ENCODE data around the gene FSTL1. TPM values are rescaled to one million over a fixed set of nuclear protein-coding genes. Genes with fewer than 3 reads are reported as not detected.

FSTL1 gene
- total and polyA plus RNA-seq, 2 experiments from 2014 or later, result 50.8 to 258 TPM

DNA sequence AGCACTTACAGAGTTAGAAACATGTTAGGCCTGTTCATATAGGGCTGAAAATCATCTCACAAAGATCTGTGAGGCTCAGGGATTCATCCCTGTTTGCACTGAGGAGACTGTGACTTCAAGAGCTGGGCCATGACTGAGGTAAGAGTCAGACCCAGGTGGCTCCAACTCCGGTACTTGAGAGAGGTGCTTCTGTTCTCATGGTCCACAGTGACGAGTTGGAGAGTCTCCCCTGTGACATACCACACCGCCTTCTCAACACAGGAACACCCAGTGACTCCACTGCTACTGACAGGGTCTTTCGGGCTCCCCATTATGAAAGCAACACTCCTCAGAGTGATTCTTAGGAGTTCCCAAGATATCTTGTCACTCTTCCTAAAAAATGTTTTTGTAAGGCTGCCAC is 27.4 kb downstream of the FSTL1 start:
- TF ChIP-seq, protein P1, sequence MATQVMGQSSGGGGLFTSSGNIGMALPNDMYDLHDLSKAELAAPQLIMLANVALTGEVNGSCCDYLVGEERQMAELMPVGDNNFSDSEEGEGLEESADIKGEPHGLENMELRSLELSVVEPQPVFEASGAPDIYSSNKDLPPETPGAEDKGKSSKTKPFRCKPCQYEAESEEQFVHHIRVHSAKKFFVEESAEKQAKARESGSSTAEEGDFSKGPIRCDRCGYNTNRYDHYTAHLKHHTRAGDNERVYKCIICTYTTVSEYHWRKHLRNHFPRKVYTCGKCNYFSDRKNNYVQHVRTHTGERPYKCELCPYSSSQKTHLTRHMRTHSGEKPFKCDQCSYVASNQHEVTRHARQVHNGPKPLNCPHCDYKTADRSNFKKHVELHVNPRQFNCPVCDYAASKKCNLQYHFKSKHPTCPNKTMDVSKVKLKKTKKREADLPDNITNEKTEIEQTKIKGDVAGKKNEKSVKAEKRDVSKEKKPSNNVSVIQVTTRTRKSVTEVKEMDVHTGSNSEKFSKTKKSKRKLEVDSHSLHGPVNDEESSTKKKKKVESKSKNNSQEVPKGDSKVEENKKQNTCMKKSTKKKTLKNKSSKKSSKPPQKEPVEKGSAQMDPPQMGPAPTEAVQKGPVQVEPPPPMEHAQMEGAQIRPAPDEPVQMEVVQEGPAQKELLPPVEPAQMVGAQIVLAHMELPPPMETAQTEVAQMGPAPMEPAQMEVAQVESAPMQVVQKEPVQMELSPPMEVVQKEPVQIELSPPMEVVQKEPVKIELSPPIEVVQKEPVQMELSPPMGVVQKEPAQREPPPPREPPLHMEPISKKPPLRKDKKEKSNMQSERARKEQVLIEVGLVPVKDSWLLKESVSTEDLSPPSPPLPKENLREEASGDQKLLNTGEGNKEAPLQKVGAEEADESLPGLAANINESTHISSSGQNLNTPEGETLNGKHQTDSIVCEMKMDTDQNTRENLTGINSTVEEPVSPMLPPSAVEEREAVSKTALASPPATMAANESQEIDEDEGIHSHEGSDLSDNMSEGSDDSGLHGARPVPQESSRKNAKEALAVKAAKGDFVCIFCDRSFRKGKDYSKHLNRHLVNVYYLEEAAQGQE (IDR thresholded peaks at IDR 0.05; ENCODE audit: unreplicated experiment), result no peak
- TF ChIP-seq JUNB (IDR thresholded peaks at IDR 0.05; ENCODE audit: unreplicated experiment) (no peak), NANOG (IDR thresholded peaks at IDR 0.05; ENCODE audit: borderline replicate concordance) (no peak), ZNF114 (CRISPR knock-in tag; IDR thresholded peaks at IDR 0.05) (no peak), POLR2AphosphoS5 (IDR thresholded peaks at IDR 0.05; ENCODE audit: low read depth) (no peak), EZH2 (IDR thresholded peaks at IDR 0.05; ENCODE audit: low read depth, unreplicated experiment) (no peak), CREB1 (CRISPR knock-in tag; IDR thresholded peaks at IDR 0.05; ENCODE audit: low read depth) (no peak), EZH2phosphoT487 (IDR thresholded peaks at IDR 0.05; ENCODE audit: unreplicated experiment) (no peak), STAT1 (IDR thresholded peaks at IDR 0.05; ENCODE audit: unreplicated experiment) (no peak), ZNF331 (CRISPR knock-in tag; IDR thresholded peaks at IDR 0.05; ENCODE audit: low read depth) (no peak)
- TF ChIP-seq, protein P2, sequence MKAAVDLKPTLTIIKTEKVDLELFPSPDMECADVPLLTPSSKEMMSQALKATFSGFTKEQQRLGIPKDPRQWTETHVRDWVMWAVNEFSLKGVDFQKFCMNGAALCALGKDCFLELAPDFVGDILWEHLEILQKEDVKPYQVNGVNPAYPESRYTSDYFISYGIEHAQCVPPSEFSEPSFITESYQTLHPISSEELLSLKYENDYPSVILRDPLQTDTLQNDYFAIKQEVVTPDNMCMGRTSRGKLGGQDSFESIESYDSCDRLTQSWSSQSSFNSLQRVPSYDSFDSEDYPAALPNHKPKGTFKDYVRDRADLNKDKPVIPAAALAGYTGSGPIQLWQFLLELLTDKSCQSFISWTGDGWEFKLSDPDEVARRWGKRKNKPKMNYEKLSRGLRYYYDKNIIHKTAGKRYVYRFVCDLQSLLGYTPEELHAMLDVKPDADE (IDR thresholded peaks at IDR 0.05), result no peak
- TF ChIP-seq, protein P3, sequence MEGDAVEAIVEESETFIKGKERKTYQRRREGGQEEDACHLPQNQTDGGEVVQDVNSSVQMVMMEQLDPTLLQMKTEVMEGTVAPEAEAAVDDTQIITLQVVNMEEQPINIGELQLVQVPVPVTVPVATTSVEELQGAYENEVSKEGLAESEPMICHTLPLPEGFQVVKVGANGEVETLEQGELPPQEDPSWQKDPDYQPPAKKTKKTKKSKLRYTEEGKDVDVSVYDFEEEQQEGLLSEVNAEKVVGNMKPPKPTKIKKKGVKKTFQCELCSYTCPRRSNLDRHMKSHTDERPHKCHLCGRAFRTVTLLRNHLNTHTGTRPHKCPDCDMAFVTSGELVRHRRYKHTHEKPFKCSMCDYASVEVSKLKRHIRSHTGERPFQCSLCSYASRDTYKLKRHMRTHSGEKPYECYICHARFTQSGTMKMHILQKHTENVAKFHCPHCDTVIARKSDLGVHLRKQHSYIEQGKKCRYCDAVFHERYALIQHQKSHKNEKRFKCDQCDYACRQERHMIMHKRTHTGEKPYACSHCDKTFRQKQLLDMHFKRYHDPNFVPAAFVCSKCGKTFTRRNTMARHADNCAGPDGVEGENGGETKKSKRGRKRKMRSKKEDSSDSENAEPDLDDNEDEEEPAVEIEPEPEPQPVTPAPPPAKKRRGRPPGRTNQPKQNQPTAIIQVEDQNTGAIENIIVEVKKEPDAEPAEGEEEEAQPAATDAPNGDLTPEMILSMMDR (conservative IDR thresholded peaks at IDR 0.05; ENCODE audit: low read depth in 2 of 2), result no peak
- TF ChIP-seq, protein P4, sequence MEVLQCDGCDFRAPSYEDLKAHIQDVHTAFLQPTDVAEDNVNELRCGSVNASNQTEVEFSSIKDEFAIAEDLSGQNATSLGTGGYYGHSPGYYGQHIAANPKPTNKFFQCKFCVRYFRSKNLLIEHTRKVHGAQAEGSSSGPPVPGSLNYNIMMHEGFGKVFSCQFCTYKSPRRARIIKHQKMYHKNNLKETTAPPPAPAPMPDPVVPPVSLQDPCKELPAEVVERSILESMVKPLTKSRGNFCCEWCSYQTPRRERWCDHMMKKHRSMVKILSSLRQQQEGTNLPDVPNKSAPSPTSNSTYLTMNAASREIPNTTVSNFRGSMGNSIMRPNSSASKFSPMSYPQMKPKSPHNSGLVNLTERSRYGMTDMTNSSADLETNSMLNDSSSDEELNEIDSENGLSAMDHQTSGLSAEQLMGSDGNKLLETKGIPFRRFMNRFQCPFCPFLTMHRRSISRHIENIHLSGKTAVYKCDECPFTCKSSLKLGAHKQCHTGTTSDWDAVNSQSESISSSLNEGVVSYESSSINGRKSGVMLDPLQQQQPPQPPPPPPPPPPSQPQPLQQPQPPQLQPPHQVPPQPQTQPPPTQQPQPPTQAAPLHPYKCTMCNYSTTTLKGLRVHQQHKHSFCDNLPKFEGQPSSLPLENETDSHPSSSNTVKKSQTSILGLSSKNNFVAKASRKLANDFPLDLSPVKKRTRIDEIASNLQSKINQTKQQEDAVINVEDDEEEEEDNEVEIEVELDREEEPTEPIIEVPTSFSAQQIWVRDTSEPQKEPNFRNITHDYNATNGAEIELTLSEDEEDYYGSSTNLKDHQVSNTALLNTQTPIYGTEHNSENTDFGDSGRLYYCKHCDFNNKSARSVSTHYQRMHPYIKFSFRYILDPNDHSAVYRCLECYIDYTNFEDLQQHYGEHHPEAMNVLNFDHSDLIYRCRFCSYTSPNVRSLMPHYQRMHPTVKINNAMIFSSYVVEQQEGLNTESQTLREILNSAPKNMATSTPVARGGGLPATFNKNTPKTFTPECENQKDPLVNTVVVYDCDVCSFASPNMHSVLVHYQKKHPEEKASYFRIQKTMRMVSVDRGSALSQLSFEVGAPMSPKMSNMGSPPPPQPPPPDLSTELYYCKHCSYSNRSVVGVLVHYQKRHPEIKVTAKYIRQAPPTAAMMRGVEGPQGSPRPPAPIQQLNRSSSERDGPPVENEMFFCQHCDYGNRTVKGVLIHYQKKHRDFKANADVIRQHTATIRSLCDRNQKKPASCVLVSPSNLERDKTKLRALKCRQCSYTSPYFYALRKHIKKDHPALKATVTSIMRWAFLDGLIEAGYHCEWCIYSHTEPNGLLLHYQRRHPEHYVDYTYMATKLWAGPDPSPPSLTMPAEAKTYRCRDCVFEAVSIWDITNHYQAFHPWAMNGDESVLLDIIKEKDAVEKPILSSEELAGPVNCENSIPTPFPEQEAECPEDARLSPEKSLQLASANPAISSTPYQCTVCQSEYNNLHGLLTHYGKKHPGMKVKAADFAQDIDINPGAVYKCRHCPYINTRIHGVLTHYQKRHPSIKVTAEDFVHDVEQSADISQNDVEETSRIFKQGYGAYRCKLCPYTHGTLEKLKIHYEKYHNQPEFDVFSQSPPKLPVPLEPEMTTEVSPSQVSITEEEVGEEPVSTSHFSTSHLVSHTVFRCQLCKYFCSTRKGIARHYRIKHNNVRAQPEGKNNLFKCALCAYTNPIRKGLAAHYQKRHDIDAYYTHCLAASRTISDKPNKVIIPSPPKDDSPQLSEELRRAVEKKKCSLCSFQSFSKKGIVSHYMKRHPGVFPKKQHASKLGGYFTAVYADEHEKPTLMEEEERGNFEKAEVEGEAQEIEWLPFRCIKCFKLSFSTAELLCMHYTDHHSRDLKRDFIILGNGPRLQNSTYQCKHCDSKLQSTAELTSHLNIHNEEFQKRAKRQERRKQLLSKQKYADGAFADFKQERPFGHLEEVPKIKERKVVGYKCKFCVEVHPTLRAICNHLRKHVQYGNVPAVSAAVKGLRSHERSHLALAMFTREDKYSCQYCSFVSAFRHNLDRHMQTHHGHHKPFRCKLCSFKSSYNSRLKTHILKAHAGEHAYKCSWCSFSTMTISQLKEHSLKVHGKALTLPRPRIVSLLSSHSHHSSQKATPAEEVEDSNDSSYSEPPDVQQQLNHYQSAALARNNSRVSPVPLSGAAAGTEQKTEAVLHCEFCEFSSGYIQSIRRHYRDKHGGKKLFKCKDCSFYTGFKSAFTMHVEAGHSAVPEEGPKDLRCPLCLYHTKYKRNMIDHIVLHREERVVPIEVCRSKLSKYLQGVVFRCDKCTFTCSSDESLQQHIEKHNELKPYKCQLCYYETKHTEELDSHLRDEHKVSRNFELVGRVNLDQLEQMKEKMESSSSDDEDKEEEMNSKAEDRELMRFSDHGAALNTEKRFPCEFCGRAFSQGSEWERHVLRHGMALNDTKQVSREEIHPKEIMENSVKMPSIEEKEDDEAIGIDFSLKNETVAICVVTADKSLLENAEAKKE (CRISPR knock-in tag; IDR thresholded peaks at IDR 0.05), result no peak
- Mint-ChIP-seq H3K4me1 (peaks cover 41% of the 10 kb centered on the region), H3K4me3 (no peak overlapping the region), H3K27ac (no peak overlapping the region), H3K9me3 (no peaks in the 10 kb centered on the region), H3K36me3 (ENCODE audit: low read depth) (peaks cover 13% of the 10 kb centered on the region), H3K27me3 (ENCODE audit: insufficient read depth, low read depth, poor library complexity) (peaks cover 6% of the 10 kb centered on the region)
- Histone ChIP-seq H3K36me3 (ENCODE audit: insufficient read depth) (no peaks in the 10 kb centered on the region), H2AFZ (no peak overlapping the region), H3K4me3 (no peak overlapping the region), H3K27me3 (ENCODE audit: insufficient read depth) (no peaks in the 10 kb centered on the region), H3K4me2 (no peak overlapping the region), H3F3A (replicated peaks; ENCODE audit: low read depth) (no peaks in the 10 kb centered on the region), H3K9me2 (ENCODE audit: insufficient read depth) (no peaks in the 10 kb centered on the region), H3K4me1 (ENCODE audit: insufficient read depth) (0 out of 2 replicates have a peak, but pooled peaks cover 7% of the 10 kb centered on the region), H3K27ac (ENCODE audit: low read depth) (0 out of 2 replicates have a peak overlapping the region, but pooled peaks have one; percentile 30), H4K20me1 (replicated peaks; ENCODE audit: insufficient read depth) (peaks cover 16% of the 10 kb centered on the region), H3K79me2 (replicated peaks; ENCODE audit: insufficient read depth) (peaks cover 11% of the 10 kb centered on the region)
- DNase-seq (ENCODE audit: low spot score) (no peak), ATAC-seq (no peak)

All from GM23338 (cell line).